Stimulated activated CD4-positive, alpha-beta T cell treated with anti-CD3 and anti-CD28 coated beads, Interleukin-12 subunit alpha, Interleukin-12 subunit beta, amount 100 ng/mL, for 48 hours (primary cell): Measurements from ENCODE around the gene FAM161B.
A peak's percentile ranks its signal among the peaks of the same experiment; 100 is the strongest.
"Not testable (repeated sequence)": the region's sequence is repeated elsewhere in the genome, so short reads cannot be mapped to it uniquely, and the experiment has no call there.

ENCODE experiments used
- DNase-seq, 3 donors: peaks; one replicate each; pipeline ENCODE4 v3.0.0-alpha.2; 2020; ENCODE audit warnings: low read depth in 2 of 3, low spot score in 1 of 3

FAM161B gene

GRCh38 chr14:73943083-73943482, 6.8 kb downstream of the FAM161B start:
- DNase-seq, result no peak

- DNase-seq, result no peak
Measured at GRCh38 chr14:73942180-73942579, 7.7 kb downstream of the FAM161B start.

GRCh38 chr14:73937012-73937411, 12.9 kb downstream of the FAM161B start:
- no peak for DNase-seq

- no peak for DNase-seq
Measured at GRCh38 chr14:73936548-73936947, 13.3 kb downstream of the FAM161B start.

- DNase-seq, result no peak
Measured at GRCh38 chr14:73935666-73936065, 14.2 kb downstream of the FAM161B start.

GRCh38 chr14:73924337-73924736, 25.6 kb downstream of the FAM161B start:
- no peak for DNase-seq

- not testable (repeated sequence) for DNase-seq
Measured at GRCh38 chr14:73919457-73919856, 30.4 kb downstream of the FAM161B start.

GRCh38 chr14:73916324-73916723, 33.6 kb downstream of the FAM161B start:
- no peak for DNase-seq

- no peak for DNase-seq
Measured at GRCh38 chr14:73913256-73913655, 36.6 kb downstream of the FAM161B start.

- DNase-seq, result no peak
Measured at GRCh38 chr14:73909681-73910080, 40.2 kb downstream of the FAM161B start.

- DNase-seq, result no peak
Measured at GRCh38 chr14:73903028-73903427, 46.9 kb downstream of the FAM161B start.

- no peak for DNase-seq
Measured at GRCh38 chr14:73896521-73896920, 53.4 kb downstream of the FAM161B start.

GRCh38 chr14:73895939-73896338, 54.0 kb downstream of the FAM161B start:
- no peak for DNase-seq

- DNase-seq, result not testable (repeated sequence)
Measured at GRCh38 chr14:73894180-73894687, 55.7 kb downstream of the FAM161B start.

- DNase-seq, result no peak
Measured at GRCh38 chr14:73889376-73889775, 60.5 kb downstream of the FAM161B start.

- DNase-seq, result no peak
Measured at GRCh38 chr14:73888971-73889370, 60.9 kb downstream of the FAM161B start.

GRCh38 chr14:73888460-73888725, 61.5 kb downstream of the FAM161B start:
- DNase-seq, result no peak

- no peak for DNase-seq
Measured at GRCh38 chr14:73887694-73888459, 62.0 kb downstream of the FAM161B start.

GRCh38 chr14:73887318-73887616, 62.6 kb downstream of the FAM161B start:
- DNase-seq, result no peak

GRCh38 chr14:73886449-73887317, 63.2 kb downstream of the FAM161B start, which contains the start of gene ZNF410:
TSS of gene ZNF410 (plus strand) at chr14:73886859. CDS start at chr14:73892176, 5,317 bp downstream.
- DNase-seq, result peak; percentile 91 to 94 (median 91)

- no peak for DNase-seq
Measured at GRCh38 chr14:73884438-73885190, 65.3 kb downstream of the FAM161B start.
